ENCODE data around the gene DPF3.

DPF3 gene

DNA sequence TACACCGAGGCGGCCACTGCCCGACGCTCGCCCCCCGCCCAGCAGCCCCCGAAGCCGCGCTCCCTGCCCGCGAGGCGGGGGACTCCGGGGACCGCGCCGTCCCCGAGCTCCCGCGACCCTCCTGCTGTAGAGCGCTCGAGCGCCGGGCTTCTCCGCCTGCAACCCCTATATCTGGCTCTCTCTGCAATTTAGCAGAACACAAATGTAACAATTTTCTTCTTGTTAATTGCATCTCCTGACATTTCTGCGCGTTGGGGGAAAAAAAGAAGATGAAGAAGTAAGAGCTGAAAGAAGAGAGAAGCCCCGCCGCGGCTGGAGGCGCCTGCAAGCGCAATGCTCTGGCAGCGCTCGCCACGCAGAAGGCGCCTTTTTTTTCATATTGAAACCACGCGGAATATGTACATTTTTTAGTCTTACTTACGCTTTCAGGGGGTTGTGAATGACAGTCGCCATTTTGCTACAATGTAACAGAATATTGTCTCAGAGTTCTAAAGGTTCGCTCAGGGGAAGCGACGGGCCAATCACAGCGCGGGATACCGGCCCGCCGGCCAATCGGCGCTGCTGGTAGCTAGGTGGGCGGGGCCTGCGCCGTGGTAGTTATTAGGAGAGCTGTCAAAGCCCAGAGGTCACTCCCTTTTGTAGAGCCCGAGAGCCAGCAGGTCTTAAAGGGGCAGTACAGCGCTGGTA is at the start of gene DPF3:
Gene DPF3, minus strand, starts transcription at position 466 of the 687 bp plus-strand sequence. Its CDS starts 13 bp downstream, at position 453.
- peak; percentile 99 for DNase-seq

DNA sequence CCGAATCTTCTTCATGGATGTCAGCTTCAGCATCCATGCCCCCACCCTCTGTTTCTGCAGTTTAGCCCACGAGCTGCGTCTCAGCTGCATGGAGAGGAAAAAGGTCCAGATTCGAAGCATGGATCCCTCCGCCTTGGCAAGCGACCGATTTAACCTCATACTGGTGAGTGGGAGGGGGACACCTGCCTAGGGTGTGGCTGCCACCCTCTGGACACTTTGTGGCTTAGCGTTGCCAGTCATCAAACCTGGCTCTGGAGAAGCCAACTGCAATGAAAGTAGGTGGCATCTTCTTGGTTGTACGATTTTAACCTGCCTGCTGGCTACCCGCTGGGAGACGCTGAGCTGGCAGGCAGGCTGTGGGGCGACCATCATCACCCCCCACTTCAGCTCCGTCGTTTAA is 49.0 kb upstream of the DPF3 start:
- no peak for DNase-seq

DNA sequence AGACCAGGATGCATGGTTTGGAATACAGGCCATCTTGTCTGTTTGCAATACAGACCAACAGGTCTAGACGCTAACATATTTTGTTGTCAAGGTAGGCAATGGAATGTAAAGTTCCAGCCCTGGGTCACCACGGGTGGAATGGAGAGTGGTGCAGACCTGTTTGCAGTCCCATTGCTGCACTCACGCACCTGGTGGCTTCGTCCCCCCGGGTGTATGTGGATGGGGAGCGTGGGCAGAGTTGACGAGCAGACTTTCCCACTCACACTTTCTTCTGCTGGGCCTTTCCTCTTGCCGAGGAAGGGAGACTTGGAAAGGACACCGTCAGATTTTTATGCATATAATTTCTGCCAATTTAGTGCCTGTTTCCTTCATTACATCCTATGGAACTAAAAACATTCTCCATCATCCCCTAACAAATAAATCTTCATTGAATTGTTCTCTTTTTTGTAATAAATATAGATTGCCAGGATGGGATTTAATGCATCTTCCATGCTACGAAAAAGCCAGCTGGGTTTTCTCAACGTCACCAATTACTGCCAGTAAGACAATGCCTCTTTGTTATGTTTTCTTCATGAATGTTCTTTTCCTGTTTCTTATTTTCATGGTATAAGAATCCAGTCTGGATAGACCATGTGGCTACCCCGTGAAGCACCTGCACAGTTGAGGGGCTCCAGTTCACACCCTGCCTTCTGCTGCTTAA is 47.5 kb upstream of the DPF3 start:
- no peak for DNase-seq

DNA sequence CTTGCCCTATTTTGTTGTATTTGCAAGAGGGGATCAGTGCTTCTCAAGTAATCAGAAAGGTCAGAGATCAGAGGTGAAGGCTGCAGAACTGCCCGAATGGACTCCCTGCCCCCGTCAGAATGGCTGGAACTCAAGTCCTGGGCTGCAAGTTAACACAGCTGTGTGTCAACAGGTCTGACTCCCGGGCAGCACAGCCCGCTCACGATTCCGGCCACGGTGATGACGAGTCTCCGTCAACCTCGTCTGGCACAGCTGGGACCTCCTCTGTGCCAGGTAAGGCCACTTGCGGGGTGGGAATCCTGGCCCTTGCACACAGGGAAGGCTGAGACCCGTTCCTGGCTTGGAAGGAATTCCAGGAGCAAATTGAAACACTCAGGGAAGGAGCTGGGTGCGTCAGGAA is 45.7 kb upstream of the DPF3 start:
- DNase-seq: no peak

DNA sequence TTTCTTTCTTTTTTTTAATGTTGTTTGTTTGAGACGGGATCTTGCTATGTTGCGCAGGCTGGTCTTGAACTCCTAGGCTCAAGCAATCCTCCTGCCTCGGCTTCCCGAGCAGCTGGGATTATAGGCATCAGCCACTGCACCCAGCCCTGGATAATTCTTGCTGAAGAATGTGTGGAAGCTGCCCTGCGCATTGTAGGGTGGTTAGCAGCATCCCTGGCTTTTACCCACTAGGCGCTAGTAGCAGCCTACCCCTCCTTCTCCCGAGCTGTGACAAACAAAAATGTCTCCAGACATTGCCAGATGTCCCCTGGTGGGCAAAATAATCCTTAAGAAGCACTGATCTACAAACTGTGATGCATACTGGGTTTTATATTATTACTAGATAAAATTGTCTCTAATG is 39.0 kb upstream of the DPF3 start:
- DNase-seq: no peak

DNA sequence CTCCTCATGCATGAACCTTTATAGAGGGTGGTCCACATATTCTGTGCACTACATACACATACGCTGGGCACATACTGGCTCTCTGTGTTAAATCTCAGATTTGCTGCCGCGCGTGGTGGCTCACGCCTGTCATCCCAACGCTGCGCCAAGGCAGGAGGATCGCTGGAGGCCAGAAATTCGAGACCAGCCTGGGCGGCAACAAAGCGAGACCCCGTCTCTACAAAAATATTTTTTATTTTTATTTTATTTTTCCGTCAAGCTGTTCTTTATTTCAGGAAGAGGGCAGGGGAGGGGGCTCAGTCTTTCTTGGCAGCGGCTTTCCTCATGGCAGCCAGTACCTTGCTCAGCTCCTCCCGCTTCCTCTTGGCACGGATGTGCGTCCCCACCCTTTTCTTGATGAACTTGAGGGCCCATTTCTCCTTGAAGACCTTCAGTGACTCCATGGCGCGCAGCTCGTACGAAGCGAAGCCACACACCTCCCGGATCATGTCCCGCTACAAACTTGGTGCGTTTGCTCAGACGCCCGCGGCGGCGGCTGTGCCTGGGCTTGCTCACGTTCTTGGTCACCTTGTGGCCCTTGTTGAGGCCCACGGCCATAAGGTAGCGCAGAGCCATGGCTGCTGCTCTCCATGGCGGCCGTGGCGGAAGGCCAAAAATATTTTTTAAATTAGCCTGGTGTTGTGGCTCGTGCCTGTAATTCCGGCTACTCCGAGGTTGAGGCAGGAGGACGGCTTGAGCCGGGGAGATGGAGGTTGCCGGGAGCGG is 35.6 kb upstream of the DPF3 start:
- no peak for DNase-seq

DNA sequence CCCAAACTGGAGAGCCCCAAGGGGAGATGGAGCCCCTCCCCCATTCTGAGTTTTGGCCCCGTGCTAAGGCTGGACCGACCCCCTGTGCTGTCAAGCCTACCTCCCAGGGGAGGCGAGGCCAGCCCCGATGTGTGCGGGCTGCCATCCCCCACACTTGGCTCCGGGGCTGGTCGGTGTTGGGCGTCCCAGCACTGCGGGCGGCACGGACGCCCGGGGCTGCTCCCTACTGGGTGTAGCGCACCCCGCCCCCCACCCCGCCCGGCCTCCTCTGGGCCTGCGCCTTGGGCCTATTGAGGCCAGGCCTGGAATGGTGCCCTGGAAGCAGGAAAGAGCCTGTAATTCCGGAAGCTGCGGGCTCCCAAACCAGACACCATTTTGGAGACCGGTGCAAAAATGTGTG is 35.0 kb upstream of the DPF3 start:
- no peak for DNase-seq

DNA sequence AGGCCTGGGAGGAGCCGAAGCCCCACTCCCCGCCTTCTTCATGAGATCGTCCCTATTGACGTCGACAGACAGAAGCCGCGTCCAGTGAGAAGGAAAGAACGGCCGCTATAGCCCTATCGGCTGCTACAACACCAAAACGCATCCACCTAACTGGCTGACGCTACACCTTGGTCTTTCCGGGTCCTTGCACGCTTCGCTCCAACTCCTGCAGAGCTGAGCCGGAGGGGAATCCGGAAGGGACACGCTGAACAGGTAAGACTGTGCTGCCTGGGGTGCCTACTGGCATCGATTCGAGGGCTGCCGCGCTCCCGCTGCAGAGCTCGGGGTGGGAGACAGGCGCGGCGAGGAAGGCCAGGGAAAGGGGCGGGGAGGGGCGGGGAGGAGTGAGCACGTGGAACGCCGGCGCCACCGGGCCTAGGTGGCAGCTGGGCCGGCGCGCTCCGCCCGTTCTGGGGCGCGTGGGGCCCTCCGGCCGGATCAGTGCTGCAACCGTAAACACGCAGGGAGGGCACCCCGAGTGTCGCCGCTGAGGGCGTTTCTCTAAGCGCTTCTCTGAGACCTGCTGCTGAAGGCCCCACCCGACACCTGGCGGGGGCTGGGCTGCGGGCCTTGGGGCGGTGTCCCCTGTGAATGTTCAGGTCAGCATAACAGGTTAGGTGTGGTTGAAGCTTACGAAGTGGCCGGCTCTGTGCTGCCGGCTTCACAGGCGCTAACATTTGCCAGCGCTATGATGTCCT is 32.6 kb upstream of the DPF3 start, which contains the start of gene DCAF4:
Gene DCAF4, plus strand, starts transcription at position 173 of the 737 bp plus-strand sequence. CDS start 11,515 bp downstream, outside the sequence.
- DNase-seq: peak; percentile 82

DNA sequence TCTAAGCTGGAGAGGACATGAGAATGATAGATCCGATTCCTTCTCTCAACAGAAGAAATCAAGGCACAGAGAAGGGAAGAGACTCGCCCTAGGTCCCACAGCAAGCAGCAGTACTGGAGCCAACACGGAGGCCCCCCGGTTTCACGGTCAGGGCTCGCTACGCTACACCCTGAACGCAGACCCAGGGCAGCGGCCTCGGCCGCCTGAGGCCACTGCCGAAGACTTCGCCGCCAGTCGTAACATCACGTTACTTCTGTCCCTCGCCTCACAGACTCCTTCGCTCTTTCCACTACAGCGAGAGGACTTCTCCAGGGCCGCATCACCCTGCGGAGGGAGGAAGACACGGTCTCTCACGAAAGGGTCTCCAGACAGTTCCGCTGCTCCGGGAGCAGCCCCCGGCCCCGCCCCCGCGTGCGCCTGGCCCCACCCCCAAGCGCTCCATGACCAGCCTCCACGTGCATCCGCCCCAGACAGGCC is 32.0 kb upstream of the DPF3 start:
- DNase-seq: no peak

DNA sequence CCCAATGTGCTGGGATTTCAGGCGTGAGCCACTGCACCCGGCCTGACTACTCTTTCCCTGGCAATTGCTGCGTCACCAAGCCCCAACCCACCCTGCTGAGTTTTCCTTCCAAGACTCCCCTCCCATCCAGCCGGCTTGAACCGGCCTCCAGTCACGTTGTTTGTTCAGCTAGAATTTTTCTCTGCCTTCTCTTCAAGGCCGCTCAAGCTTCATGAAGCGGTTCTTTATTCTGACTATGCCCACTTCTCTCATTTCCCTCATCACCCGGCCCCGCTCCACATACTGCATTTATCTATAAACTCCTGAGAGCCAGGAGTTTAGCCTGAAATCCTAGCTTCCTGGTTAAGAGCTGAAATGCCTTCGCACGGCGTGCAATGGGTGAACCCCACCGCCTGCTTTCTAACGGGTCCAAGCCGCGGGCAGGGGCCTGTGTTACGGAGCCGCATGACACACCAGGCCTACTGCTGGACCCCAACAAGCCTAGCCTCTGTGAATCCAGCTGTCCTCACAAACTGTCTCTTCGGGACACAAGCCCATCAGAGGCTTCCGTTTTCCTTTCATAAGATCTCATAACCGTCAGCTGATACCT is 31.4 kb upstream of the DPF3 start:
- no peak for DNase-seq

DNA sequence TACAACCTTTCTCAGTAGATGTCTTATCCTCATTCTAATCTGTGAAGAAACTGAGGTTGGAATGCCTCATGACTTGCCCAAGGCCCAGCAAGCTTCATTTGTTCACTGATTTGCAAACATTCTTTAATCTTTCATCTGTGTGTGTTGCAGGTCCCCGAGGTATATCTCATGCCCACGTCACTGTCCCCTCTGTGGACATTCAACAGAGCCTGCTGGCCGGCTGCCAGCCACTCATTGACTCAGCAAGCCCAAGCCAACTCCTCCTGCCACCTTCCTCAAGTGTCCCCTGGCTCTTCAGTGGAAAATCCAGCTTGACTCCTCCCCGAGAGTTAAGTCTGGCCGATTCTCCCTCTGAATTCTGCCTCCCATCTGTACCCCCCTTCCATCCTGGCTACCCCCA is 30.4 kb upstream of the DPF3 start:
- DNase-seq: no peak

DNA sequence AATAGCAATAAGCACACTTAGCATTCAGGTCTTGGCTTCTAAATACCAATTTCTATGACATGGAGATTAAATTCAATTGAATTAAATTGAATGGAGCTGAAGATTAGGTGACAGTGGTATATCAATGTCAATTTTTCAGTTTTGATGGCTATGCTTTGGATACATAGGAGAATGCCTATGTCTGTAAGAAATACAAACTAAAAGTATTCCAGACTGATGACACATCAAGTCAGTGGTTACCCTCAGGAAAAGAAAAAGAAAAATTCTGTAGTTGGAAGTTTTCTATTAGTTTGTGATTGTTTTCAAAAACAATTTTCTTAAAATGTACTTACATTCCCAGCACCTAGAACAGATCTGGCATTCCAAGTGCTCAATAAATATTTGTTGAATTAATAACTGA is 27.5 kb upstream of the DPF3 start:
- no peak for DNase-seq

DNA sequence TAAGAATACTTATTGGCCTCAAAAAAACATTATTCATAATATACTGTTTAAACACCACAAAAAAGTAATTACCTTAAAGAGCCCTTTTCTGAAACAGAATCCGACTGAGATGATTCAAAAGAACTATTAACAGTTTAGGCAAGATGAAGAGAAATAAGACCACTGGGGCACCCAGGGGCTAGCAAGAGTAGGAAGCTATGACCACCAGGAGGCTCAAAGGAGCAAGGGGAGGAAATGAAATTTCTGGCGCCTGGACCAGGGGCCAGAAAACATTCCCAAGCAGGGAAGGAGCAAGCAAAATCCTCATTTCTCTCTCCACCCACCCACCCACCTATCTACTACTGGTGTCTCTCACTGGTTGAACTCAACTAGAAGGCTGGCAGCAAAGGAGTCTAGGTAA is 26.1 kb upstream of the DPF3 start:
- no peak for DNase-seq

DNA sequence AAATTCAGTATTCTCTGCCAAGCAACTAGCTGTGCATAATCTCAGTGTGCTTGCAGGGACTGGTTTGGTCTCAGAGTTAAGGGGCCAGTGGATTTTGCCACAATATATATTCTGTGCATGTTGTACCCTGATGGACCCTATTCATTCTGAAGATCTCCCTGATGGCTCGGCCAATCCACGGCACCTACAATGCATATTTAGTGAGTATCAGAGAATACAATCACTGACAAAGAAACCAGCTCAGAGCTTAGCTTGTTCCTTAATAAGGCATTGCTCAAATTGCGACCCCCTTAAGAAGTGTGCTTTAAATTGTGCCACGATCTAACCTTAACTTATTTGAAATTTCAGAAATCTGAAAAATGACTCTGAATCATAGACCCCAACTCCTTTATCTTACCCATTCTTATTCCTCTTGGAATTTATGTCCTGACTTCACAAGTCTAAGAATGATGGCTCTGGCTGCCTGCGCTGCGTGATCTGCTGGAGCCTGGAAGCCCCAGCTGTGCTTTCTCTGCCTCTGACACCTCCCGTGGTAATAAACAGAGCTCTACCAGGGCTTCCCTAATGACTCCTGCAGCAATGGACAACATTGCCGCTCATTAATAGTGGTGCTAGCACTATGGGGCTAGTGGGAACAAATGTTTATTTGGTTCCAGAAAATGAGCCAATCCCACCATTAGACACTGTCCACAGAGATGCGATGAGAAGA is 23.3 kb upstream of the DPF3 start:
- no peak for DNase-seq

DNA sequence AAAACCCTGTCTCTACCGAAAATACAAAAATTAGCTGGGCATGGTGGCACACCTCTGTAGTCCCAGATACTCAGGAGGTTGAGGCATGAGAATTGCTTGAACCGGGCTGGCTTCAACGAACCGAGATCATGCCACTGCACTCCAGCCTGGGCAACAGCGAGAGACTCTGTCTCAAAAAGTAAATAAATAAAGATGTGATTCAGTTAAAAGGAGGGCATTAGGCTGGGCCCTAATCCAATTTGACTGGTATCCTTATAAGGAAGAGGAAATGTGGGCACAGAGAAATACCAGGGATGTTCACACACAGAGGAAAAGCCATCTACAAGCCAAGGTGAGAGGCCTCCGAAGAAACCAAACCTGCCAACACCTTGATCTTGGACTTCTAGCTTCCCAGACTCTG is 22.3 kb upstream of the DPF3 start:
- no peak for DNase-seq

DNA sequence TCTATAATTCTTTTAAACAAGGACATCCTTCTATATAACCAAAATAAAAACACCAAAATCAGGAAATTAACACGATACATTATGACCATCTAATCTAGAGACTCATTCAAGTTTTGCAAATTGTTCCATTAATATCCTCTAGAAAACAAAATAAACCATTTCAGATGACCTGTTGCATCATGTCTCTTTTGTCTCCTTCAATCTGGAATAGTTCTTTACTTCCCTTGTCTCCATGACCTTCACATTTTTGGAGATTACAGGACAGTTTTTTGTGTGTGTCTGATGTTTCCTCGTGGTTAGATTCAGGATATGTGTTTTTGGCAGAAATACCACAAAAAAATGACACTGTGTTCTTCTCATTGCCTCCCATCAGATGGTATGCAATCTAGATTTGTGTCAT is 19.9 kb upstream of the DPF3 start:
- DNase-seq: no peak

DNA sequence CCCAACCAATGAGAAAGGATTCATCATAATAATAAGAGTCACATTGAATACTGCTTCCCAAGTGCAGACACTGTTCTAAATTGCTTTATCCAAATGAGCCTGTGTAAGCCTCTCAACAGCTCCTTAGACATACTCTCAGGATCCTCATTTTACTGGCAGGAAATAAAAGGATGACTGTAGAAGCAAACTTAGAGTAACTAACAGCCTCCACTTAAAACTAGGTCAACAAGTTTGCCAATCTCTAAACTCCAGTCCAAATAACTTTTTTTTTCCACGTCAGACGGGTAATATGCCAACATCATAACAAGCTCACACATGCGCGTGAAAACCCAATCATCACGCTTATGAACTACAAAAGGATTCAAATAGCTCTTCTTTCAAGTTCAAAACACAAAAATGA is 15.3 kb upstream of the DPF3 start:
- no peak for DNase-seq

DNA sequence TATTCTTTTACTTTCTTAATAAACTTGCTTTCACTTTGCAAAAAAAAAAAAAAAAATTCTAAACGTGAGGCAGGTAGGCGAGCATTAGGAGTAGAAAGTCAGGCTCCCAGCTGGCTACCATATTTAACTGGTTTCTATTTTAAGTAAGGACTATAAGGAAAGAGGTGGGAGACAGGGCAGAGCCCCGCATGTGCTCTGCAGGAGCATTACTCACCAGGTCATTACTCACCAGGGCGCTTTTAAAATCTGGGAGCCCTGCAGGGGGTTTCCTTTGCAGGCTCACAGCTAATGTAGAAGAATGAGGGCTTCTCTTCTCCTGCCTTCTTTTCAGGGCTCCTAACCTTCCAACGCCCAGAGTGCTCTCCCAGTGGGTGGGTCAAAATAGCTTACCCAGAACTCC is 14.0 kb upstream of the DPF3 start:
- DNase-seq: no peak

DNA sequence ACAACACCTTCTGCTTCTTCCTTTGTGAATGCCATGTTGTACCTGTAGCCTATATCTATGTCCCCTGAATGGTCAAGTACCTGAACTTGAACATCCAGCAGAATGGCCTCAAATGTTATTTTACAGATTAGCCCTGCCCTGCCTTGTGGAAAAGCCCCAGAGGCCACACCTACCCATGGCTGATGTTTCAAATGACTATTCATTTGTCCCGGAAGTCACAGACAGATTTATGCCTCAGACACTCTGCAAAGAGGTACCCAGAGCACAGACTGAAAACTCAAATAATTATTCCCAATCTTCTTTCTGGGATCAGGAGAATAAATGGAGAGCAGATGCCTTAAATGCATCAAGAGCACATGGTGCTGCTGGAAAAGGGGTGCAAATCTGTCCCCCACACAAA is 13.0 kb upstream of the DPF3 start:
- DNase-seq: no peak

DNA sequence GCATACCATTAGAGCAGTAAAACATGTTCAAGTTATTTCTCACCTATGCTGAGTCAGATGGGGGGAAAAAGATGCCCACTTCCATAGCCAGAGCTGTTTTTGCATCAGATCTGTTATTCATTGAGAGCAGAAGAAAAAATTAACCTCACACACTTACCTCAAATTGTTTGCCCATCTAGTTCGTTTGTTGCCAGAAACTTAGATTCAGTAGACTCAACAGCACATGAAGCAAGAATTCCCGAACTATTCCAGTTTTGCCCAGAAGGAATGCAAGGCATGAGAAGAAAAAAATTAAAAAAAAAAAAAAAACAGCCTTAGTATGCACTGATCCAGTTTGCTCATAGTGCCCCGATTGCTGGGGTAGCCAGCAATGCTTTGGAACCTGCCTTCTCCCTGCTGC is 12.4 kb upstream of the DPF3 start:
- no peak for DNase-seq

DNA sequence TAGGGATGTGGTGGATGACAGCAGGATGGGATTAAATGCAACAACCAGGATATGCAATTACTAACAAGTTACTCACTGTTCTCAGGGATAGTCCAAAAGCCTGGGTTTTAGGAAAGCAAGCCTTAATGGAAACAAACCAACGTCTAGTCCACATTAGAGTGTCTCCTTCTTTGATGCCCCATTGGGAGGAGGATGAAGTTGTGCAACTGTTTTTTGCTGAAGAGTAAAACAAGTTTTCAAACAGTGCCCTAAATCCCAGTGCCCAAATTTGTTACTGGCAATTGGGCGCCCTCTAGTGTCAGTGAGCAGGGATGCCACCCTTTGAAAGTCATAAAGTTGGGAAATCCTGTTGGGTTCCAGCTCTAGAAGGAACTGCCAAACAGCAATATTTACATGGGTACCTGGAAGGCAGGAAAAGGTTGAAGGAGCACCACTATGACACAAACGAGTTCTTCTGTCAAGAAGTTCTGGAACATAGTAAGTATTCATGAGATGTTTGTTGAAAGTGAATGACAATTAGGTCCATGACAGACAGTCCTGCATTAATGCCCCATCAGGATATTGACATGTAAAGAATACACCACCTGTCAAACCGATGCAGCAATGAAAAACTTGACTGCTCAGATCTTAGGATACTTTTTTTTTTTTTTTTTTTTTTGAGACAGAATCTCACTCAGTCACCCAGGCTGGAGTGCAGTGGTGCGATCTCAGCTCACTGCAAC is 11.1 kb upstream of the DPF3 start:
- peak; percentile 92 for DNase-seq

All from NCI-H1694 treated with DMSO at 0.1 percent for 48 hours (cell line).